Stimulated activated CD8-positive, alpha-beta memory T cell treated with anti-CD3 and anti-CD28 coated beads, Interleukin-15, amount 100 ng/mL, for 4 hours (primary cell): ENCODE measurements around the gene OOSP1.
"Not testable (repeated sequence)": the region's sequence is repeated elsewhere in the genome, so short reads cannot be mapped to it uniquely, and the experiment has no call there.

Source experiments
- DNase-seq, 2 donors: peaks; one replicate each; pipeline ENCODE4 v3.0.0-alpha.2; 2020; ENCODE audit warnings: low read depth in 2 of 2

OOSP1 gene

GRCh38 chr11:59960502-59961381, 22.5 kb downstream of the OOSP1 start:
- DNase-seq, result no peak

DNA sequence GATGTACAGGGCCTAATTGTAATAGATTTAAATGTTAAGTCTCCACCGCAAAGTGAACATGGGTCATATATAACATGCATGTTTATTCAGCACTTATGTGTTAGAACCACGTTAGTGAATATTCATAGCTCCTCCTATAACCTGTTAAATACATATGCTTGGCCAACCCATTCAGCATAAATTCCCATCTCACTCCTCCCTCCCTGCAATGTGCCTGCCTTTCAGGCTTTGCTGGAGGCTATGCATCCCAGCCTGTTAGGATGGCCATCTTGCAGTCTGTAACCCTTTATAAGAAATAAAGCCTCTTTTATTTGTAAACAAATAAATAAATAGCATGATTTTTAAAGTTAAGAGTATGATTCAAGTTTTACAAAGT, 23.9 kb downstream of the OOSP1 start:
- DNase-seq, result no peak

DNA sequence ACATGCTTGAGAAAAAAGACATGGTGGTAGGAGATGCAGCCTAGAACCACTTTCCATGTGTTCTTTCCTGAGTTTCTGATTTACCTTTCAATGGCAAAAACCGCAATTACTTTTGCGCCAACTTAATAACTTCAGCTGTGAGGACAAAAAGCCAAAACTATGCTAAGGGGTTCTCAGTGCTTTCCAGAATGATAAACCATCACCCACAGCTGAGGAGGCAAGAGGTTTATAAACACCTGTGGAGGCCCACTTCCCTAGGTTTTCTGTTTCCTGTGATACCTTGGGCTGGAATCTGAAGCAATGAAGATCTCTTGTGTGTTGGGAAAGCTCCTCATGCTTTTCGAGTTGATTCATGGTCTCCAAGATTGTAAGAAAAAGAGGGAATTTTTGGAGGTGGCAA, 25.5 kb downstream of the OOSP1 start, which contains the start of gene OOSP4A:
Gene OOSP4A (plus strand): TSS at position 301 of the 400 bp plus-strand sequence. CDS start 0 bp downstream, at position 301.
- DNase-seq, result no peak

DNA sequence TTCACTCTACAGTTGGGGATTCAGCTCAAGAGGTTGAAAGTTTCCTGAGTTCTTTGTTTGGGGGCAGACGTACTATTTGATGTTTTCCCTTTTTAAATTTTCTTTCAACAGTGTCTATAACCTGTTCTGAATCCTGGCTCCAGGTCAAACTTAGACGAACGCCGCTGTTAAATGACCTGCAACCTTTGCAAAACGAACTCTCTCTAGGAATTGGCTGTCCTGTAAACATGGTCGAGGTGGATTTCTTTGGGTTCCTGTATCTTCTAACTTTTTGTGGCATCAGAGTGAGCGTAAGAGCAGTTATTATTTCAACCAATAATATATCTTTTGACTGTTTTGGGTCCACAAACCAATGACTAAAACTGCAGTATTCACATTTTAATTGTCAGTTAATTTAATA, 27.2 kb downstream of the OOSP1 start:
- DNase-seq, result no peak

DNA sequence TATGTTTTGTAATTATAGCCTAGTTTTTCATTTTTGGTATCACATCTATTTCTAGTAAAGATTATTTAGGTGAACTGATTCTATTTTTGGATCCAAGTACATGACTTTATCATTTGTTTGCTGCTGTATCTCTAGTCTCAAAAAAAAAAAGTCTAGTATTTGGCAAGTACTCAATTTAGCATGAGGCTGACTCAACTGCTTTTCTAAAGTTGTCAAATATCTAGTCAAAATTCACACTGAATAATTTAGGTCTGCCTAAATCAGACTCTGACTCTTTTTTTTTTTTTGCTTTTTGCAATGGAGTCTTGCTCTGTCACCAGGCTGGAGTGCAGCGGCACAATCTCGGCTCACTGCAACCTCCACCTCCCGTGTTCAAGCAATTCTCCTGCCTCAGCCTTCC, 28.0 kb downstream of the OOSP1 start:
- no peak for DNase-seq

- DNase-seq, result no peak
Measured at GRCh38 chr11:59967677-59968394, 29.6 kb downstream of the OOSP1 start.

DNA sequence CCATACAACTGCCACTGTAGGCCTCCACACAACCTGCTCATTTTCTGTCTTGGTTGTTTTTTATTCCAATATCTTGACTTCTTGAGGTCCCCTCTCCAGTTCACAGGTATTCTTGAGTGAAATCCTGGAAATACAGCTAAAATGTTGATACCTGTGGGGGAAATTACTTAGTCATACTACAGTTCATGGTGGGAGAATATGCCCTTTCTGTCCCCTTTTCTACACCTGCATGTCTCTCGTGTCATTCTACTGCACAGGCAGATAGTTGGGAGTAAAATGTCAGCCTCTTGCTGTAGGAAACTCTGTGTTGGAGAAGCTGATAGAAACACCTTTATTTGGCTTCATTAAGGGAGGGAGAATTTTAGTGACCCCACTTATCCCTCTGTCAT, 30.2 kb downstream of the OOSP1 start:
- no peak for DNase-seq

GRCh38 chr11:59973097-59973496, 34.9 kb downstream of the OOSP1 start:
- DNase-seq, result no peak

GRCh38 chr11:59981106-59981770, 43.0 kb downstream of the OOSP1 start:
- no peak for DNase-seq

GRCh38 chr11:59982037-59982436, 43.8 kb downstream of the OOSP1 start:
- not testable (repeated sequence) for DNase-seq

GRCh38 chr11:59983212-59983611, 45.0 kb downstream of the OOSP1 start:
- DNase-seq, result no peak

GRCh38 chr11:59984368-59984767, 46.1 kb downstream of the OOSP1 start:
- DNase-seq, result no peak

DNA sequence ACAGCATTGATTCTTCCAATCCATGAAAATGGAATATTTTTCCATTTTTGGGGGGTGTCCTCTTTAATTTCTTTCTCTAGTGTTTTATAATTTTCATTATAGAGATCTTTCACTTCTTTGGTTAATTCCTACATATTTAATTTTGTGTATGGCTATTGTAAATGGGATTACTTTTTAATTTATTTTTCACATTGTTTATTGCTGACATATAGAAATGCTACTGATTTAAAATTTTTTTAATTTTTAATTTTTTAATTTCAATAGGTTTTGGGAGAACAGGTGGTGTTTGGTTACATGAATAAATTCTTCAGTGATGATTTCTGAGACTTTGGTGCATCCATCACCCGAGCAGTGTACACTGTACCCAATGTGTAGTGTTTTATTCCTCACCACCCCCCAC, 52.2 kb downstream of the OOSP1 start:
- DNase-seq, result no peak

DNA sequence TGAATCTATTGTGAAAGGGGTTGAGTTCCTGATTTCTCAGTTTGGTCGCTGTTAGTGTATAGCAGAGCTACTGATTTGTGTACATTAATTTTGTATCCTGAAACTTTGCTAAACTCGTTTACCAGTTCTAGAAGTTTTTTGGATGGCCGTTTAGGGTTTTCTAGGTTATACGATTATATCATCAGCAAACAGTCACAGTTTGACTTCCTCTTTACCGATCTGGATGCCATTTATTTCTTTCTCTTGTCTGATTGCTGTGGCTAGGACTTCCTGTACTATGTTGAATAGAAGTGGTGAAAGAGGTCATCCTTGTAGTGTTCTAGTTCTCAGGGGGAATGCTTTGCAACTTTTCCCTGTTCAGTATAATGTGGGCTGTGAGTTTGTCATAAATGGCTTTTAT, 54.2 kb downstream of the OOSP1 start:
- DNase-seq, result no peak

GRCh38 chr11:59997800-59998199, 59.6 kb downstream of the OOSP1 start:
- DNase-seq, result no peak

- DNase-seq, result no peak
Measured at GRCh38 chr11:59999691-60000090, 61.5 kb downstream of the OOSP1 start.

DNA sequence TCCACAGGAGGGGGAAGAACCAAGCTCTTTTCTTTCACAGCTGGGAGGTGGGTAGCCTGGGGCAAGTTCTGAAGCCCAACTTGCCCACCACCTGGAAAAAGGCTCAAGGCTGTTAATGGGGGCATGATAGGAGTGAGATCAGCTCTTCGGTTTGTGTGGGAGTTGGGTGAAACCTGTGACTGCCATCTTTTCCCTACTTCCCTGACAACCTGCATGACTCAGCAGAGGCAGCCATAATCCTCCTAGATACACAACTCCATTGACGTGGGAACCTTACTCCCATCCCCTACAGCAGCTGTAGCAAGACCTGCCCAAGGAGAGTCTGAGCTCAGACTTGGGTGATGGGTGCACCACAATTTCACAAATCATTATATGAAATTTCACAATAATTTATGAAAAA, 65.5 kb downstream of the OOSP1 start:
- no peak for DNase-seq

DNA sequence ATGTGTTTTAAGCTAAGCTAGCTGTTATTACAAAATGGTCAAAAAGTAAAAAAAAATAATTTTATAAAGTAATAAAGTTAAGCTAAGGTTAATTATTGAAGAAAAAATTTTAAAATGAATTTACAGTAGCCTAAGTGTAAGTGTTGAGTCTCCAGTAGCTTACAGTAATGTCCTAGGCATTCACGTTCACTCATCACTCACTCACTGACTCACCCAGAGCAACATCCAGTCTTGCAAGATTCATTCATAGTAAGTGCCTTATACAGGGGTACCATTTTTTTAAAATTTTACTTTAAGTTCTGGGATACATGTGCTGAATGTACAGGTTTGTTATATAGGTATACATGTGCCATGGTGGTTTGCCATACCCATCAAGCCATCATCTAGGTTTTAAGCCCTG, 67.1 kb downstream of the OOSP1 start:
- DNase-seq, result no peak
